Common myeloid progenitor, CD34-positive (primary cell): Measurements from ENCODE around the gene HOXC11.

ENCODE experiments used
- CTCF ChIA-PET: fragments of 350-600 bp; sonication (Branson Sonifier 250); formaldehyde crosslinking; loops from one replicate; lab custom pipeline; 2021; ENCODE audit warnings: antibody characterized with exemption; lab: Charles Lee
- POLR2A ChIA-PET: fragments of 350-600 bp; sonication (Branson Sonifier 250); formaldehyde crosslinking; loops from one replicate; lab custom pipeline; 2021; ENCODE audit warnings: antibody characterized with exemption; lab: Charles Lee
- DNase-seq, 3 donors: peaks; one replicate each; pipeline versions ENCODE4 v3.0.0 to v3.0.0-alpha.2; 2013
- H3K27ac ChIP-seq, 2 experiments: 1 replicate in 1 of 2; 2 replicates in 1 of 2; pipeline ENCODE4 v1.7.0; 2013; ENCODE audit warnings: inconsistent platforms in 2 of 2, low read length in 2 of 2, mild to moderate bottlenecking in 2 of 2, low read depth in 1 of 2, moderate library complexity in 1 of 2; ENCODE audit not compliant: severe bottlenecking in 2 of 2, insufficient read depth in 1 of 2, poor library complexity in 1 of 2
- H3K27me3 ChIP-seq, 5 experiments: replicated peaks in 2 of 5; 1 replicate in 3 of 5; 2 replicates in 2 of 5; pipeline versions ENCODE4 v1.6.1 to v1.7.0; 2013; ENCODE audit warnings: low read length in 4 of 5, mild to moderate bottlenecking in 2 of 5, moderate library complexity in 2 of 5, inconsistent platforms in 1 of 5; ENCODE audit not compliant: insufficient read depth in 5 of 5, control insufficient read depth in 4 of 5
- H3K36me3 ChIP-seq, 4 experiments: 1 replicate in 2 of 4; 2 replicates in 2 of 4; pipeline versions ENCODE4 v1.6.1 to v1.7.0; 2013; ENCODE audit warnings: low read length in 3 of 4, control low read depth in 1 of 4, mild to moderate bottlenecking in 1 of 4; ENCODE audit not compliant: control insufficient read depth in 4 of 4, insufficient read depth in 4 of 4
- H3K4me1 ChIP-seq, 4 experiments: 1 replicate in 3 of 4; 2 replicates in 1 of 4; pipeline versions ENCODE4 v1.6.1 to v1.7.1; 2013; ENCODE audit warnings: low read length in 3 of 4, mild to moderate bottlenecking in 3 of 4, control low read depth in 1 of 4, inconsistent platforms in 1 of 4, moderate library complexity in 1 of 4; ENCODE audit not compliant: control insufficient read depth in 4 of 4, insufficient read depth in 4 of 4; ENCODE audit errors: control extremely low read depth in 1 of 4
- H3K4me3 ChIP-seq, 7 experiments: 1 replicate in 4 of 7; 2 replicates in 3 of 7; pipeline versions ENCODE4 v1.5.1 to v1.7.0; 2013; ENCODE audit warnings: mild to moderate bottlenecking in 7 of 7, low read length in 6 of 7, moderate library complexity in 6 of 7, inconsistent platforms in 2 of 7, low read depth in 2 of 7, control low read depth in 1 of 7; ENCODE audit not compliant: insufficient read depth in 4 of 7, control insufficient read depth in 1 of 7; ENCODE audit errors: extremely low read depth in 1 of 7
- H3K9me3 ChIP-seq, 5 experiments: 1 replicate in 4 of 5; 2 replicates in 1 of 5; pipeline versions ENCODE4 v1.6.1 to v1.7.1; 2013; ENCODE audit warnings: low read length in 4 of 5, mild to moderate bottlenecking in 2 of 5, inconsistent platforms in 1 of 5, low read depth in 1 of 5, moderate library complexity in 1 of 5; ENCODE audit not compliant: control insufficient read depth in 4 of 5, insufficient read depth in 2 of 5; ENCODE audit errors: control extremely low read depth in 1 of 5
- WGBS: methylation state at CpG from one replicate; pipeline ENCODE4 v1.1.5; 2013; ENCODE audit not compliant: insufficient coverage; 5-methylcytosine and 5-hydroxymethylcytosine counted together

HOXC11 gene

DNA sequence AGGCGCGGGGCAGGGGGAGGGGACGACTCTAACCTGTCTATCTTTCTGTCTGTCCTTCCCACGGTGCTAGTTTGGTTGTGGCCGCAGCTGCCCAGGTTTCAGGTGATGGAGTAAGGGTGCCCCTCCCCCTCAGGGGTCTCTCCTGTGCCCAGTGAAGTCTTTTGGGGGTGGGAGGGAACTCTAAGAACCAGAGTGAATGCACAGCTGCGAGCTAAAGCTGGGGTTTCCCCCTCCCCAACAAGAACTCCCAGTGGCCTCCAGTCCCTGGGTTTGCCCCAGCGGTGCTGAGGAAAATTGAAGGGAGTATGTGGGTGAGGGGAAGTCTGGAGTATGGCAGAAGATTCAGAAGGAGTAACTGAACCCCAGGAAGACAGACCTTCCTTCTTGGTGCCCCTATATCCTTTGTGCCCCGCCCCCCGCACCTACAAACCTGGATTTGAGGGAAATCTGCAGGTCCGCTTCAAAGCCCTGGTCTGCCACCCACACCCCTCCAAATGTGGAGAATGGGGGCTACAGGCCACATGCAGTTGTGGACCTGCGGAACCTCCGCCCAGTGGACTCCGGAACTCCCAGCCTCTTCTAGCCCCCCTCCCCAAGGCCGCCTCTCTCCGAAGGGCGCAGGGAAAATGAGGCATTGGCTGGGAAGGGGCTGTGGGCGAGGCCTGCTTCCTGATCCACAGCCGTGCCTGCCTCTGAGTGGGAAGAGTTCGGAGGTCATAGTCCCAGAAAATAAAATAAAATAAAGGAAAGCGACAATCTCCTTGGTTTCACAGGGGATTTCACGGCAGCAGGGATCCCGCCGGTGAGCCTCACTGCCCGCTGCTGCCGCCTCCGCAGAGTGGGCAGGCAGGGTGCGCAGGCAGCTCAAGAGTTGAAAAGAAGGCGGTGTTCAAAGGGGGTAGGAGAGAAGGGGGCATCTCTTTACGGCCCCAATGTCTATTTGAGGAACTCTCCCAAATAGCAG is 23.6 kb downstream of the HOXC11 start:
- Histone ChIP-seq H3K36me3 (no peaks in the 10 kb centered on the region), H3K9me3 (no peaks in the 10 kb centered on the region), H3K4me1 (peaks cover 0 to 29% (median 16%) of the 10 kb centered on the region in 4 experiments), H3K27me3 (peaks cover 10 to 100% (median 65%) of the 10 kb centered on the region in 5 experiments), H3K27ac (peak overlapping the region in 1 of 2 experiments; percentile 70), H3K4me3 (peak overlapping the region in 4 of 7 experiments; percentile 16 to 72 (median 60))
- 10% methylated on average over 20 of the region's 29 CpGs for WGBS
- CTCF ChIA-PET, result interaction anchor here (1.3 to 7.5 kb wide), 2 partner anchors 10 to 219 kb away, joined by 5 to 46 read pairs; partner anchors contain the start of gene HOXC10
- POLR2A ChIA-PET, result interaction anchor here (0.5 kb wide), 1 partner anchor 122 kb away, joined by 3 read pairs; no protein-coding TSS in a partner anchor
- no peak for DNase-seq

DNA sequence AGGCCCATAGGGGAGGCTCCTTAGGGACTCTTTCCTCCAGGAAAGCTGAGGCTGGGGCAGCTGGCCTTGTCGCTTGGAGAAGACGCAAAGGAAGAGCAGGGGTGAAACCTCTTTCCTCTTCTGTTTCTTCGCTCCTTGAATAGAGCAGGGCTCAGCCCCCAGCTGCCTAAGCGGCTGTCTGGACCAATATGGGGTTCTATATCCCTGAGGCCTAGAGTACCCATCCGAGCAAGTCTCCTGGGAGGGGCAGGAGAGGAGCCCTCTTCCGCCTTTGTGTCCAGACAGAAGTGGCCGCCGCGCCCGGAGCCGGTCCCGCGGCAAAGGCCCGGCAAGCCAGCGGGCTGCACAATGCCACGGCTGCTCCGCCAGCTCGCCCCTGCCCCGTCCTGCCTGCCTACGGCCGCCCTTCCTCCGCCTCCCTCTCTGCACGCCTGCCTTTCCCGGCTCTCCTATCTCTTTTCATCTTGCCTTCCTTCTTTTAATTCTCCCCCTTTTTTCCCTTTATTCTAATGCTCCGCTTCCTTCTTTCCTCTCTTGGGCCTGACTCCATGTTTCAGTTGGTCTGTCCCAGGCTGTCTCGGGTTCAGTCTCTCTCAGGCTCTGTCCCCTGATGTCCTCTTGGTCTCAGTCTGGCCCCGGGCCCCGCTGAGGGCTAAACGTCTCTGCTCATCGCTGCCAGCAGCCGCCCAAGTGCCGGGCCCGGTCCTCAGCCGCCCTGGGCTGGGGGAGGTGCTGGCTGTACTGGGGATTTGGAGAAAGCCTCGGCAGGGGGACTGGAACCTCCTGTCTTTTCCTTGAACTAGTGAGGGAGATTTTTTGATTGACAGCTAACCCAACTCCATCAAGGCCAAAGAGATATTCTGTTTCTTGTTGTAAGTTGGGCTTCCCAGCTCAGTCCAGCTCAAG is 24.5 kb downstream of the HOXC11 start:
- no peak for DNase-seq
- Histone ChIP-seq H3K4me3 (no peak overlapping the region), H3K9me3 (no peaks in the 10 kb centered on the region), H3K4me1 (peaks cover 0 to 29% (median 16%) of the 10 kb centered on the region in 4 experiments), H3K27me3 (peaks cover 14 to 100% (median 61%) of the 10 kb centered on the region in 5 experiments), H3K36me3 (no peaks in the 10 kb centered on the region), H3K27ac (no peak overlapping the region)
- CTCF ChIA-PET, result interaction anchor here (0.8 to 7.5 kb wide), 4 partner anchors 11 to 218 kb away, joined by 3 to 46 read pairs (median 6); partner anchors contain the start of gene HOXC10
- 5% methylated on average over 33 of the region's 35 CpGs for WGBS
- POLR2A ChIA-PET, result no interaction called here

DNA sequence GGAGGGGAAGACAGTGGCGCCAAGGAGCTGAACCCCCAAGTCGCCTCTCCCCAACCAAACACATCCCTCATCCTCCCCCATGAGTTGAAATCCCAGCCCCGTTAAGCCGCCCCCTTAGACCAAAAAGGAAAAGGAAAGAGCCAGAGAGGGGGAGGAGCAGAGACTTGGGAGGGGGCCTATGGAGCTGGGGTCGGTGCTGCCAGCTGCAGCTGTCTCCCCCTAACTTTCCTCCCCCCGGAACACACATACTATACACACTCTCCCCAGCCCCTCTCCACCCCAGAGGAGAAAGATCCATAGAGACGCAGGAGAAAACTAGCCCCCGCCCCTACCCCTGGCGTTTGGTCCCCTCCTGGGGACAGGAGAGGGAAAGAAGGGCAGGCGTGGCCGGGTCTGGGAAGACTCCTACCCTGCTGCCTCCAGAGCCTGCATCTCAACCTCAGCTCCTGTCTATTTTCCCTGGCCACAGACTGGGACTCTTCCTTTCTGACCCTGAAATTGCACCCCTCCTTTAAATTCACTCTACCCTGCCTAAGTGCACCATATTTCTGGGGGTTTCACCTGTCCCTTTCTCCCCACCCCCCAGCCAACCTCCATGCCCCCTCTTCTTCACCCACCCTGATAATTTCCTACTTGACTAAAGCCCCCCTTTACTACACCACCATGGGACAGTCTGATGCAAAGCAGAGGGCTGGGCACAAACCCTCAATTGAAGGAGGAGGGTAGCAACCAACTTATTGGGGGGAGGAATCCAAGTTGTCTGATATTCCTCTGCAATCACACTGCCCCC is 25.4 kb downstream of the HOXC11 start:
- H3K9me3 ChIP-seq, result no peaks in the 10 kb centered on the region
- no peak overlapping the region for H3K4me3 ChIP-seq
- H3K27ac ChIP-seq, result no peak overlapping the region
- peaks cover 0 to 29% (median 16%) of the 10 kb centered on the region in 4 experiments for H3K4me1 ChIP-seq
- POLR2A ChIA-PET, result no interaction called here
- CTCF ChIA-PET, result interaction anchor here (0.8 to 7.5 kb wide), 4 partner anchors 12 to 217 kb away, joined by 3 to 46 read pairs (median 6); partner anchors contain the start of gene HOXC10
- 4% methylated on average over 3 of the region's 11 CpGs for WGBS
- peaks cover 8 to 100% (median 63%) of the 10 kb centered on the region in 5 experiments for H3K27me3 ChIP-seq
- H3K36me3 ChIP-seq, result no peaks in the 10 kb centered on the region
- no peak for DNase-seq

DNA sequence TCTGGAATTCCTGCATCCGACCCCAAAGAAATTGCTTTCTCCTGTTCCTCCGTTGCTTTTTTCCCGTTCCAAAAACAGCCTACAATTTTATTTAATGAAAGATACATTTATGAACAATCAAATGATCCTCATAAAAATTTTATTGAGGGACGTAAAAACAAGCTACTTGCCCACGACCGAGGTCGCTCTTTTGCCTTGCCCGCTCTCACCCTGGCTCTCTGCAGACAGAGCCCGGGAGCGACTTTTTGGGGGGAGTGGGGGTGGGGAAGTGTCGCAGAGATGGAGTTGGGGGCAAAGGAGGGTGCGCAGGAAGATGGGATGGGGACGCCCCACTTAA is 25.9 kb downstream of the HOXC11 start:
- Histone ChIP-seq H3K27me3 (peaks cover 3 to 100% (median 64%) of the 10 kb centered on the region in 5 experiments), H3K9me3 (no peaks in the 10 kb centered on the region), H3K4me1 (peaks cover 0 to 29% (median 16%) of the 10 kb centered on the region in 4 experiments), H3K4me3 (no peak overlapping the region), H3K27ac (no peak overlapping the region), H3K36me3 (no peaks in the 10 kb centered on the region)
- ChIA-PET CTCF (interaction anchor here (7.5 kb wide), 1 partner anchor 12 kb away, joined by 46 read pairs; the partner anchor contains the start of gene HOXC10), POLR2A (no interaction called here)
- WGBS, result 19% methylated on average over 5 of the region's 13 CpGs
- no peak for DNase-seq

DNA sequence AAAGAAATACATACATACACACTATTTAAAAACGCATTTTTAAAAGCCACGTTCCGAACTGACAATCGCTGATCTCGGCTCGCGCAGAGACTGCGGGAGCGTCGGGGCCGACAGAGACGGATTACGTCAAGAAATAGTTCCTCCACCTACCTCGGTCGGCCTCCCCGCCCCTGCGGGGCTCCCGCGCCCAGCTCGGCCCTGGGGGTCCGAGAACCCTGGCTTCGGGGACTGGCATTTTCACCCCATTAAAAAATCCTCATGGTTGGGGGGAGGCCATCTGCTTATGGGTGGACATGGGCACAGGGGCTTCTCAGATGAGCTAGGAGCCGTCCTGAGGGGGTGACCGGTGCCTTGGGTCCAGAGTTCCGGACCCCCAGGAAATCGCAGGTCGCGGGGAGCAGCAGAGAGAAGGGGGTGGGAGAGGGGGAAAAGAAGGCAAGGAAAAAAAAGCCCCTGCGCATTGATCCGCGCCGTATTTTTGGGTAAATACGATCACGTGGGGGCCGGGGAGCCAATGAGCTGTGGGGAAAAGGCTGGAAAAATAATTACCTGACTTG is 26.7 kb downstream of the HOXC11 start:
- Histone ChIP-seq H3K36me3 (no peaks in the 10 kb centered on the region), H3K9me3 (no peaks in the 10 kb centered on the region), H3K4me1 (peaks cover 0 to 28% (median 14%) of the 10 kb centered on the region in 4 experiments), H3K27ac (peak overlapping the region in 1 of 2 experiments; percentile 58), H3K27me3 (peaks cover 3 to 100% (median 61%) of the 10 kb centered on the region in 5 experiments), H3K4me3 (no peak overlapping the region)
- DNase-seq, result no peak
- POLR2A ChIA-PET, result no interaction called here
- CTCF ChIA-PET, result interaction anchor here (1.2 to 7.5 kb wide), 5 partner anchors 8 to 206 kb away, joined by 3 to 46 read pairs (median 6); partner anchors contain the start of gene HOXC10
- WGBS, result 2% methylated on average over 25 of the region's 35 CpGs
